ENCODE measurements around the gene TBX4.

- TF ChIP-seq CTCF (IDR thresholded peaks at IDR 0.05; ENCODE audit: poor library complexity) (no peak), EZH2 (IDR thresholded peaks at IDR 0.05; ENCODE audit: borderline replicate concordance) (no peak)
Observed at GRCh38 chr17:61534414-61534813, 82.2 kb downstream of the TBX4 start.
